ENCODE data around the gene FAM234A.

DNA sequence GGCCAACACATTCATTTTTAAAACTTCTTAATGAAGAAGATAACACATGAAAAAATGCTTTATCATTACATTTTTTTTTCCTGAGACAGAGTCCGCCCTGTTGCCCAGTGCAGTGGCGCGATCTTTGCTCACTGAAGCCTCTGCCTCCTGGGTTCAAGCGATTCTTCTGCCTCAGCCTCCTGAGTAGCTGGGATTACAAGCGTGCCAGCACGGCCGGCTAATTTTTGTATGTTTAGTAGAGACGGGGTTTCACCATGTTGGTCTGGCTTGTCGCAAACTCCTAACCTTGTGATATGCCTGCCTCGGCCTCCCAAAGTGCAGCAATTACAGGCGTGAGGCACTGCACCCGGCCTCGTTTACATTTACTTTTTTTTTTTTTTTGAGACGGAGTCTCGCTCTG lies 41.2 kb upstream of the FAM234A start:
- no peak for TF ChIP-seq CTCF (IDR thresholded peaks at IDR 0.05)
- no peak for TF ChIP-seq SIN3A (IDR thresholded peaks at IDR 0.05; ENCODE audit: borderline replicate concordance, insufficient read depth, low read depth, low read length)
- TF ChIP-seq, protein P1, sequence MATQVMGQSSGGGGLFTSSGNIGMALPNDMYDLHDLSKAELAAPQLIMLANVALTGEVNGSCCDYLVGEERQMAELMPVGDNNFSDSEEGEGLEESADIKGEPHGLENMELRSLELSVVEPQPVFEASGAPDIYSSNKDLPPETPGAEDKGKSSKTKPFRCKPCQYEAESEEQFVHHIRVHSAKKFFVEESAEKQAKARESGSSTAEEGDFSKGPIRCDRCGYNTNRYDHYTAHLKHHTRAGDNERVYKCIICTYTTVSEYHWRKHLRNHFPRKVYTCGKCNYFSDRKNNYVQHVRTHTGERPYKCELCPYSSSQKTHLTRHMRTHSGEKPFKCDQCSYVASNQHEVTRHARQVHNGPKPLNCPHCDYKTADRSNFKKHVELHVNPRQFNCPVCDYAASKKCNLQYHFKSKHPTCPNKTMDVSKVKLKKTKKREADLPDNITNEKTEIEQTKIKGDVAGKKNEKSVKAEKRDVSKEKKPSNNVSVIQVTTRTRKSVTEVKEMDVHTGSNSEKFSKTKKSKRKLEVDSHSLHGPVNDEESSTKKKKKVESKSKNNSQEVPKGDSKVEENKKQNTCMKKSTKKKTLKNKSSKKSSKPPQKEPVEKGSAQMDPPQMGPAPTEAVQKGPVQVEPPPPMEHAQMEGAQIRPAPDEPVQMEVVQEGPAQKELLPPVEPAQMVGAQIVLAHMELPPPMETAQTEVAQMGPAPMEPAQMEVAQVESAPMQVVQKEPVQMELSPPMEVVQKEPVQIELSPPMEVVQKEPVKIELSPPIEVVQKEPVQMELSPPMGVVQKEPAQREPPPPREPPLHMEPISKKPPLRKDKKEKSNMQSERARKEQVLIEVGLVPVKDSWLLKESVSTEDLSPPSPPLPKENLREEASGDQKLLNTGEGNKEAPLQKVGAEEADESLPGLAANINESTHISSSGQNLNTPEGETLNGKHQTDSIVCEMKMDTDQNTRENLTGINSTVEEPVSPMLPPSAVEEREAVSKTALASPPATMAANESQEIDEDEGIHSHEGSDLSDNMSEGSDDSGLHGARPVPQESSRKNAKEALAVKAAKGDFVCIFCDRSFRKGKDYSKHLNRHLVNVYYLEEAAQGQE (IDR thresholded peaks at IDR 0.05; ENCODE audit: insufficient read depth in 1 of 2, low read depth in 2 of 2, low read length in 1 of 2), result no peak
- no peak for TF ChIP-seq POLR2AphosphoS5 (IDR thresholded peaks at IDR 0.05; ENCODE audit: low read depth, low read length)
